ENCODE data around the gene TCTN2.

The TCTN2 gene

GRCh38 chr12:123670882-123671728 lies at the start of gene TCTN2:
TCTN2 (plus strand) TSS chr12:123671113; CDS start chr12:123671241, 128 bp downstream.
- peak; percentile 72 to 75 for DNase-seq

- DNase-seq = no peak
Measured at GRCh38 chr12:123621619-123622530, 49.0 kb upstream of the TCTN2 start.

GRCh38 chr12:123633379-123634141 lies 37.4 kb upstream of the TCTN2 start, which contains the start of the genes EIF2B1 and GTF2H3:
EIF2B1 (minus strand) TSS chr12:123633686; CDS start chr12:123633557, 129 bp downstream.
GTF2H3 (plus strand) TSS chr12:123633829; CDS start chr12:123633860, 31 bp downstream.
- peak; percentile 82 to 97 for DNase-seq

- DNase-seq = no peak
Measured at GRCh38 chr12:123634142-123634561, 36.8 kb upstream of the TCTN2 start.

- no peak for DNase-seq
Measured at GRCh38 chr12:123643911-123644310, 27.0 kb upstream of the TCTN2 start.

- DNase-seq = no peak
Measured at GRCh38 chr12:123645380-123645779, 25.5 kb upstream of the TCTN2 start.

GRCh38 chr12:123645878-123646277 lies 25.0 kb upstream of the TCTN2 start:
- no peak for DNase-seq

- DNase-seq = no peak
Measured at GRCh38 chr12:123648401-123648800, 22.5 kb upstream of the TCTN2 start.

- no peak for DNase-seq
Measured at GRCh38 chr12:123654129-123654701, 16.7 kb upstream of the TCTN2 start.

- no peak for DNase-seq
Measured at GRCh38 chr12:123655420-123655819, 15.5 kb upstream of the TCTN2 start.

GRCh38 chr12:123656392-123656791 lies 14.5 kb upstream of the TCTN2 start:
- no peak for DNase-seq

- DNase-seq = no peak
Measured at GRCh38 chr12:123657211-123657610, 13.7 kb upstream of the TCTN2 start.

GRCh38 chr12:123659996-123660727 lies 10.8 kb upstream of the TCTN2 start:
- DNase-seq = no peak

GRCh38 chr12:123667771-123668170 lies 3.1 kb upstream of the TCTN2 start:
- DNase-seq = no peak

- no peak for DNase-seq
Measured at GRCh38 chr12:123671876-123672275, 963 bp downstream of the TCTN2 start.

GRCh38 chr12:123675436-123675835 lies 4.5 kb downstream of the TCTN2 start:
- no peak for DNase-seq

- no peak for DNase-seq
Measured at GRCh38 chr12:123676616-123677320, 5.9 kb downstream of the TCTN2 start.

GRCh38 chr12:123678981-123679380 lies 8.1 kb downstream of the TCTN2 start:
- no peak for DNase-seq

- no peak for DNase-seq
Measured at GRCh38 chr12:123681605-123682004, 10.7 kb downstream of the TCTN2 start.

- no peak for DNase-seq
Measured at GRCh38 chr12:123683964-123684363, 13.1 kb downstream of the TCTN2 start.

- DNase-seq = no peak
Measured at GRCh38 chr12:123686636-123687190, 15.8 kb downstream of the TCTN2 start.
